SK-N-SH treated with all-trans-retinoic acid at 6 μM for 48 hours (cell line): ENCODE results near the gene TRIOBP.

Experiments used
- ATAC-seq: fragments of 200-7000 bp; cut with Tn5 transposase; 3 replicates; pipeline ENCODE4 v1.9.1; 2020; ENCODE audit warnings: mild to moderate bottlenecking, moderate library complexity
- ARNTL ChIP-seq: fragments of 450-650 bp; formaldehyde crosslinking; IDR thresholded peaks from 2 replicates; pipeline ENCODE4 v1.5.0; 2020; ENCODE audit warnings: low read depth, mild to moderate bottlenecking, moderate library complexity, borderline replicate concordance
- BACH2 ChIP-seq: fragments of 250-450 bp; sonication (Bioruptor Pico); IDR thresholded peaks from 2 replicates; pipeline ENCODE4 v1.9.0; 2021; ENCODE audit warnings: mild to moderate bottlenecking, borderline replicate concordance
- CSDC2 ChIP-seq: fragments of 250-450 bp; sonication (Bioruptor Pico); IDR thresholded peaks from 2 replicates; pipeline ENCODE4 v1.5.0; 2020; ENCODE audit warnings: mild to moderate bottlenecking, moderate library complexity
- CSRNP3 ChIP-seq: fragments of 250-450 bp; sonication (Bioruptor Pico); IDR thresholded peaks from 2 replicates; pipeline ENCODE4 v1.5.1; 2021; ENCODE audit warnings: mild to moderate bottlenecking, moderate library complexity
- ESRRG ChIP-seq: fragments of 250-450 bp; sonication (Bioruptor Pico); IDR thresholded peaks from 2 replicates; pipeline ENCODE4 v1.6.1; 2021; ENCODE audit warnings: mild to moderate bottlenecking
- GLIS3 ChIP-seq: fragments of 250-450 bp; sonication (Bioruptor Pico); IDR thresholded peaks from 2 replicates; pipeline ENCODE4 v1.5.0; 2020; ENCODE audit warnings: mild to moderate bottlenecking, moderate library complexity
- ISL1 ChIP-seq: fragments of 250-450 bp; sonication (Bioruptor Pico); IDR thresholded peaks from 2 replicates; pipeline ENCODE4 v2.1.2; 2022; ENCODE audit warnings: mild to moderate bottlenecking, moderate library complexity
- OSR1 ChIP-seq: fragments of 250-450 bp; sonication (Bioruptor Pico); IDR thresholded peaks from 2 replicates; pipeline ENCODE4 v1.8.0; 2022; ENCODE audit warnings: moderate library complexity, mild to moderate bottlenecking, inconsistent platforms
- SNAI2 ChIP-seq: fragments of 250-450 bp; sonication (Bioruptor Pico); IDR thresholded peaks from 2 replicates; pipeline ENCODE4 v1.5.0; 2020; ENCODE audit warnings: mild to moderate bottlenecking, moderate library complexity
- TCF4 ChIP-seq: fragments of 250-450 bp; sonication (Bioruptor Pico); IDR thresholded peaks from 2 replicates; pipeline ENCODE4 v1.8.0; 2021; ENCODE audit warnings: mild to moderate bottlenecking, moderate library complexity, borderline replicate concordance
- ZC3H10 ChIP-seq: fragments of 250-450 bp; sonication (Bioruptor Pico); IDR thresholded peaks from 2 replicates; pipeline ENCODE4 v1.5.1; 2021; ENCODE audit warnings: mild to moderate bottlenecking, moderate library complexity
- ZFP3 ChIP-seq: fragments of 250-450 bp; sonication (Bioruptor Pico); IDR thresholded peaks from 2 replicates; pipeline ENCODE4 v1.5.0; 2020; ENCODE audit warnings: mild to moderate bottlenecking, moderate library complexity
- ZNF565 ChIP-seq: fragments of 450-650 bp; formaldehyde crosslinking; conservative IDR thresholded peaks from 2 replicates; pipeline ENCODE4 v1.5.0; 2020; ENCODE audit warnings: low read depth, mild to moderate bottlenecking, moderate library complexity
- ZNF70 ChIP-seq: fragments of 450-650 bp; formaldehyde crosslinking; IDR thresholded peaks from 2 replicates; pipeline ENCODE4 v1.5.0; 2020; ENCODE audit warnings: mild to moderate bottlenecking, moderate library complexity
- ZNF8 ChIP-seq: fragments of 450-650 bp; formaldehyde crosslinking; IDR thresholded peaks from 2 replicates; pipeline ENCODE4 v1.5.0; 2020; ENCODE audit warnings: mild to moderate bottlenecking, moderate library complexity
- TF ChIP-seq, protein P1 (sequence below): fragments of 250-450 bp; sonication (Bioruptor Pico); IDR thresholded peaks from 2 replicates; pipeline ENCODE4 v1.5.0; 2020; ENCODE audit warnings: mild to moderate bottlenecking, moderate library complexity
- TF ChIP-seq, protein P2 (sequence below): fragments of 250-450 bp; sonication (Bioruptor Pico); IDR thresholded peaks from 2 replicates; pipeline ENCODE4 v1.8.0; 2020; ENCODE audit warnings: mild to moderate bottlenecking, moderate library complexity, borderline replicate concordance
- TF ChIP-seq, protein P3 (sequence below): fragments of 250-450 bp; sonication (Bioruptor Pico); IDR thresholded peaks from 2 replicates; pipeline ENCODE4 v1.5.1; 2020; ENCODE audit warnings: low read depth, mild to moderate bottlenecking, moderate library complexity

The TRIOBP gene

DNA sequence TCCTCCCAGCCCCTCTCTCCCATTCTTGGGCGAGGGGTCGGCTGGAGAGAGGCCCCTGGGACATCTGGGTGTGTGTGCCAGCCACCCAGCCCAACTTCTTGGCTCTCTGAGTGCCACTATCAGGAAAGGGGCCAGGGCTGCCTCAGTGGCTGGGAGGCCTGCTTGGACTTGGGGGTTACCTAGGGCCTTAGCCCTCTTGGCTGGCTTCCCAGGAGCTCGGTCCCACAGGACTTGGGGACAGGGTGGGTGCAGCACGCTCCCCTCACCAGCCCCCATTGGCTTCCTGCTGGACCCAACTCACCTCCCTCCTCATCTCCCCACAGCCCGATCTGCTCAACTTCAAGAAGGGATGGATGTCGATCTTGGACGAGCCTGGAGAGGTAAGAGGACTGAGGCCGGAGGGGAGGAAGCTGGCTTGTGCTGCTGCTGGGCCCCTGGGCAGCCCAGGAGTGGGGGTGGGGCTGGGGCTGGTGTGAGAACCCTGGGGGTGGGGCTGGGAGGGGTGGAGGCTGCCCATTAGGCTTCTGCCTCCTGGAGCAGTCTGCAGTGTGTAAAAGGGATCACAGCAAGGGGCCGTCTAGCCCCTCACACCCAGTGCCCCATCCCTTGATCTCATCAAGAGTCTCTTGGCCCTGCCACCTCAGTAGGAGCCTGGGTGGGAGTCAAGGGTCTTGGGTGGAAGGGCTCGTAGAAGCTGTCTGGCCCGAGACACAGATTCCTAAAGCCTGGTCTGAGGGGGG lies 54.8 kb downstream of the TRIOBP start:
- TF ChIP-seq, protein P1, sequence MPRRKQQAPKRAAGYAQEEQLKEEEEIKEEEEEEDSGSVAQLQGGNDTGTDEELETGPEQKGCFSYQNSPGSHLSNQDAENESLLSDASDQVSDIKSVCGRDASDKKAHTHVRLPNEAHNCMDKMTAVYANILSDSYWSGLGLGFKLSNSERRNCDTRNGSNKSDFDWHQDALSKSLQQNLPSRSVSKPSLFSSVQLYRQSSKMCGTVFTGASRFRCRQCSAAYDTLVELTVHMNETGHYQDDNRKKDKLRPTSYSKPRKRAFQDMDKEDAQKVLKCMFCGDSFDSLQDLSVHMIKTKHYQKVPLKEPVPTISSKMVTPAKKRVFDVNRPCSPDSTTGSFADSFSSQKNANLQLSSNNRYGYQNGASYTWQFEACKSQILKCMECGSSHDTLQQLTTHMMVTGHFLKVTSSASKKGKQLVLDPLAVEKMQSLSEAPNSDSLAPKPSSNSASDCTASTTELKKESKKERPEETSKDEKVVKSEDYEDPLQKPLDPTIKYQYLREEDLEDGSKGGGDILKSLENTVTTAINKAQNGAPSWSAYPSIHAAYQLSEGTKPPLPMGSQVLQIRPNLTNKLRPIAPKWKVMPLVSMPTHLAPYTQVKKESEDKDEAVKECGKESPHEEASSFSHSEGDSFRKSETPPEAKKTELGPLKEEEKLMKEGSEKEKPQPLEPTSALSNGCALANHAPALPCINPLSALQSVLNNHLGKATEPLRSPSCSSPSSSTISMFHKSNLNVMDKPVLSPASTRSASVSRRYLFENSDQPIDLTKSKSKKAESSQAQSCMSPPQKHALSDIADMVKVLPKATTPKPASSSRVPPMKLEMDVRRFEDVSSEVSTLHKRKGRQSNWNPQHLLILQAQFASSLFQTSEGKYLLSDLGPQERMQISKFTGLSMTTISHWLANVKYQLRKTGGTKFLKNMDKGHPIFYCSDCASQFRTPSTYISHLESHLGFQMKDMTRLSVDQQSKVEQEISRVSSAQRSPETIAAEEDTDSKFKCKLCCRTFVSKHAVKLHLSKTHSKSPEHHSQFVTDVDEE (CRISPR knock-in tag): no peak
- TF ChIP-seq ISL1 (CRISPR knock-in tag): no peak
- no peak for TF ChIP-seq ZNF565
- no peak for TF ChIP-seq ZNF8 (CRISPR knock-in tag)
- TF ChIP-seq ARNTL (CRISPR knock-in tag): no peak
- TF ChIP-seq ZC3H10 (CRISPR knock-in tag): no peak
- TF ChIP-seq CSDC2 (CRISPR knock-in tag): no peak
- TF ChIP-seq BACH2: no peak
- no peak for TF ChIP-seq TCF4 (CRISPR knock-in tag)
- TF ChIP-seq ZFP3 (CRISPR knock-in tag): no peak
- TF ChIP-seq SNAI2 (CRISPR knock-in tag): no peak
- TF ChIP-seq CSRNP3 (CRISPR knock-in tag): no peak
- no peak for TF ChIP-seq GLIS3 (CRISPR knock-in tag)
- no peak for TF ChIP-seq ZNF70 (CRISPR knock-in tag)
- TF ChIP-seq OSR1 (CRISPR knock-in tag): no peak
- no peak; the same call in 2 of the 3 replicates for ATAC-seq

- TF ChIP-seq ZC3H10 (CRISPR knock-in tag) (no peak), CSDC2 (CRISPR knock-in tag) (peak; percentile 12; the same call in 1 of the 2 replicates), ESRRG (CRISPR knock-in tag) (0 out of 2 replicates have a peak, but pooled peaks have one; percentile 46), TCF4 (CRISPR knock-in tag) (peak; percentile 77), GLIS3 (CRISPR knock-in tag) (no peak), ISL1 (CRISPR knock-in tag) (no peak)
- TF ChIP-seq, protein P1 (CRISPR knock-in tag): peak; percentile 64; the same call in 1 of the 2 replicates
- TF ChIP-seq, protein P2, sequence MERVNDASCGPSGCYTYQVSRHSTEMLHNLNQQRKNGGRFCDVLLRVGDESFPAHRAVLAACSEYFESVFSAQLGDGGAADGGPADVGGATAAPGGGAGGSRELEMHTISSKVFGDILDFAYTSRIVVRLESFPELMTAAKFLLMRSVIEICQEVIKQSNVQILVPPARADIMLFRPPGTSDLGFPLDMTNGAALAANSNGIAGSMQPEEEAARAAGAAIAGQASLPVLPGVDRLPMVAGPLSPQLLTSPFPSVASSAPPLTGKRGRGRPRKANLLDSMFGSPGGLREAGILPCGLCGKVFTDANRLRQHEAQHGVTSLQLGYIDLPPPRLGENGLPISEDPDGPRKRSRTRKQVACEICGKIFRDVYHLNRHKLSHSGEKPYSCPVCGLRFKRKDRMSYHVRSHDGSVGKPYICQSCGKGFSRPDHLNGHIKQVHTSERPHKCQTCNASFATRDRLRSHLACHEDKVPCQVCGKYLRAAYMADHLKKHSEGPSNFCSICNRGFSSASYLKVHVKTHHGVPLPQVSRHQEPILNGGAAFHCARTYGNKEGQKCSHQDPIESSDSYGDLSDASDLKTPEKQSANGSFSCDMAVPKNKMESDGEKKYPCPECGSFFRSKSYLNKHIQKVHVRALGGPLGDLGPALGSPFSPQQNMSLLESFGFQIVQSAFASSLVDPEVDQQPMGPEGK: peak; percentile 81; the same call in 1 of the 2 replicates
- TF ChIP-seq, protein P3, sequence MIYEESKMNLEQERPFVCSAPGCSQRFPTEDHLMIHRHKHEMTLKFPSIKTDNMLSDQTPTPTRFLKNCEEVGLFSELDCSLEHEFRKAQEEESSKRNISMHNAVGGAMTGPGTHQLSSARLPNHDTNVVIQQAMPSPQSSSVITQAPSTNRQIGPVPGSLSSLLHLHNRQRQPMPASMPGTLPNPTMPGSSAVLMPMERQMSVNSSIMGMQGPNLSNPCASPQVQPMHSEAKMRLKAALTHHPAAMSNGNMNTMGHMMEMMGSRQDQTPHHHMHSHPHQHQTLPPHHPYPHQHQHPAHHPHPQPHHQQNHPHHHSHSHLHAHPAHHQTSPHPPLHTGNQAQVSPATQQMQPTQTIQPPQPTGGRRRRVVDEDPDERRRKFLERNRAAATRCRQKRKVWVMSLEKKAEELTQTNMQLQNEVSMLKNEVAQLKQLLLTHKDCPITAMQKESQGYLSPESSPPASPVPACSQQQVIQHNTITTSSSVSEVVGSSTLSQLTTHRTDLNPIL: 0 out of 2 replicates have a peak, but pooled peaks have one; percentile 34
- ATAC-seq: peak; percentile 88
Measured at GRCh38 chr22:37752189-37753087, 55.6 kb downstream of the TRIOBP start.
